ENCODE measurements around the gene CD300LB.

Gene CD300LB

GRCh38 chr17:74542727-74543383 lies 11.6 kb upstream of the CD300LB start:
- no peaks in the 10 kb centered on the region for H3K36me3 ChIP-seq (ENCODE audit: control insufficient read depth, insufficient read depth, low read length)
- H3K27me3 ChIP-seq (replicated peaks; ENCODE audit: control insufficient read depth, insufficient read depth, low read length) = peaks cover 1% of the 10 kb centered on the region; the same call in 1 of the 2 replicates
- TF ChIP-seq, protein P1, sequence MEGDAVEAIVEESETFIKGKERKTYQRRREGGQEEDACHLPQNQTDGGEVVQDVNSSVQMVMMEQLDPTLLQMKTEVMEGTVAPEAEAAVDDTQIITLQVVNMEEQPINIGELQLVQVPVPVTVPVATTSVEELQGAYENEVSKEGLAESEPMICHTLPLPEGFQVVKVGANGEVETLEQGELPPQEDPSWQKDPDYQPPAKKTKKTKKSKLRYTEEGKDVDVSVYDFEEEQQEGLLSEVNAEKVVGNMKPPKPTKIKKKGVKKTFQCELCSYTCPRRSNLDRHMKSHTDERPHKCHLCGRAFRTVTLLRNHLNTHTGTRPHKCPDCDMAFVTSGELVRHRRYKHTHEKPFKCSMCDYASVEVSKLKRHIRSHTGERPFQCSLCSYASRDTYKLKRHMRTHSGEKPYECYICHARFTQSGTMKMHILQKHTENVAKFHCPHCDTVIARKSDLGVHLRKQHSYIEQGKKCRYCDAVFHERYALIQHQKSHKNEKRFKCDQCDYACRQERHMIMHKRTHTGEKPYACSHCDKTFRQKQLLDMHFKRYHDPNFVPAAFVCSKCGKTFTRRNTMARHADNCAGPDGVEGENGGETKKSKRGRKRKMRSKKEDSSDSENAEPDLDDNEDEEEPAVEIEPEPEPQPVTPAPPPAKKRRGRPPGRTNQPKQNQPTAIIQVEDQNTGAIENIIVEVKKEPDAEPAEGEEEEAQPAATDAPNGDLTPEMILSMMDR (IDR thresholded peaks at IDR 0.05; ENCODE audit: insufficient read depth, low read length, poor library complexity, severe bottlenecking) = no peak
- no peak overlapping the region for H3K4me3 ChIP-seq (replicated peaks; ENCODE audit: low read depth, low read length)
- no peak for DNase-seq (ENCODE audit: extremely low read depth, insufficient read length)

DNA sequence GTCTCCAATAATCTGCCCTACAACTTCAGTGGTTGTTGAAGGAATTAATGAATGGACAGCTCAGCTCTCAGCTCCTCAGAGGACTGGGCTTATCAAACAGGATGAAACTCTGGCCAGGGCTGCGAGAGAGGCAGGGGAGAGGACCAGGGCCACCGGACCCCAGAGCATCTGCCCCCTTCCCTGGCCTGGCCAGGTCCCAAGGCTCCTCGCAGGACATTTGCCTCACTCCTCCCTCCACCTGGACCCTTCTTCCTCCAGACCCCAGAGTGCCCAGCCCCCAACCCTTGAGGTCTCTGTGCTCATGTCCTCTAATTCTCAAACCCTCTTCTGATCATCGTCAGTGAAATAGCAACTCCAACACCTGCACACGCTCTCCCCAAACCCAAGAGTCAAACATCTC lies 10.9 kb upstream of the CD300LB start:
- TF ChIP-seq, protein P1 (IDR thresholded peaks at IDR 0.05; ENCODE audit: insufficient read depth, low read length, poor library complexity, severe bottlenecking) = no peak
- no peak overlapping the region for H3K4me3 ChIP-seq (replicated peaks; ENCODE audit: low read depth, low read length)
- H3K36me3 ChIP-seq (ENCODE audit: control insufficient read depth, insufficient read depth, low read length) = no peaks in the 10 kb centered on the region
- DNase-seq (ENCODE audit: extremely low read depth, insufficient read length) = no peak
- peaks cover 1% of the 10 kb centered on the region; the same call in 1 of the 2 replicates for H3K27me3 ChIP-seq (replicated peaks; ENCODE audit: control insufficient read depth, insufficient read depth, low read length)

- Histone ChIP-seq H3K27me3 (replicated peaks; ENCODE audit: control insufficient read depth, insufficient read depth, low read length) (peaks cover 1% of the 10 kb centered on the region; the same call in 1 of the 2 replicates), H3K36me3 (ENCODE audit: control insufficient read depth, insufficient read depth, low read length) (no peaks in the 10 kb centered on the region), H3K4me3 (replicated peaks; ENCODE audit: low read depth, low read length) (no peak overlapping the region)
- TF ChIP-seq, protein P1 (IDR thresholded peaks at IDR 0.05; ENCODE audit: insufficient read depth, low read length, poor library complexity, severe bottlenecking) = no peak
- DNase-seq (ENCODE audit: extremely low read depth, insufficient read length) = no peak
Measured at GRCh38 chr17:74541176-74542111, 10.2 kb upstream of the CD300LB start.

- Histone ChIP-seq H3K36me3 (ENCODE audit: control insufficient read depth, insufficient read depth, low read length) (no peaks in the 10 kb centered on the region), H3K27me3 (replicated peaks; ENCODE audit: control insufficient read depth, insufficient read depth, low read length) (peaks cover 1% of the 10 kb centered on the region; the same call in 1 of the 2 replicates), H3K4me3 (replicated peaks; ENCODE audit: low read depth, low read length) (no peak overlapping the region)
- DNase-seq (ENCODE audit: extremely low read depth, insufficient read length) = no peak
- TF ChIP-seq, protein P1 (IDR thresholded peaks at IDR 0.05; ENCODE audit: insufficient read depth, low read length, poor library complexity, severe bottlenecking) = no peak
Measured at GRCh38 chr17:74539281-74539820, 8.1 kb upstream of the CD300LB start.

DNA sequence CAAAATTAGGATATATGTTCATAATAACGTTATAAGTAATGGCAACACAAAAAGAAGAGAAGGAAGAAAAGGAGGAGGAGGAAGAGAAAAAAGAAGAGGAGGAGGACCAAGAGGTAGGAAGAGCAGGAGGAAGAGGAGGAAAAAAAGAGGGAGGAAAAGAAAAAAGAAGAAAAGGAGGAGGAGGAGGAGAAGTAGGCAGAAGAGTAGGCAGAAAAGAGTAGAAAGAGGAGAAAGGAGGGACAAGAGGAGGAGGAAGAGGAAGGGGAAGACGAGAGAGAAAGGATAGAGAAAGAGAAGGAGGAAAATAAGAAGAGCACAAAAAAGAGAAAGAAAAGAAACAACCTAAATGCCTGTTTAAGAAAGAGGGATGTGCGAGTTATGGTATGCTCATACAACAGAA lies 5.6 kb upstream of the CD300LB start:
- Histone ChIP-seq H3K27me3 (replicated peaks; ENCODE audit: control insufficient read depth, insufficient read depth, low read length) (peaks cover 1% of the 10 kb centered on the region; the same call in 1 of the 2 replicates), H3K4me3 (replicated peaks; ENCODE audit: low read depth, low read length) (no peak overlapping the region), H3K36me3 (ENCODE audit: control insufficient read depth, insufficient read depth, low read length) (no peaks in the 10 kb centered on the region)
- TF ChIP-seq, protein P1 (IDR thresholded peaks at IDR 0.05; ENCODE audit: insufficient read depth, low read length, poor library complexity, severe bottlenecking) = no peak
- no peak for DNase-seq (ENCODE audit: extremely low read depth, insufficient read length)

Data from GM06990 (cell line).